22Rv1 (cell line): Measurements from ENCODE around the gene RASAL1.

ENCODE experiments used
- H3K27ac ChIP-seq: fragments of 450-650 bp; 2 replicates; pipeline ENCODE4 v1.5.1; 2017
- ZFX ChIP-seq: fragments of 450-650 bp; IDR thresholded peaks from 2 replicates; pipeline ENCODE4 v1.6.1; 2017; ENCODE audit warnings: antibody characterized with exemption, borderline replicate concordance
- TF ChIP-seq, protein P1 (sequence below): fragments of 450-650 bp; IDR thresholded peaks from 2 replicates; pipeline ENCODE4 v1.5.1; 2017; ENCODE audit warnings: mild to moderate bottlenecking

Gene RASAL1

DNA sequence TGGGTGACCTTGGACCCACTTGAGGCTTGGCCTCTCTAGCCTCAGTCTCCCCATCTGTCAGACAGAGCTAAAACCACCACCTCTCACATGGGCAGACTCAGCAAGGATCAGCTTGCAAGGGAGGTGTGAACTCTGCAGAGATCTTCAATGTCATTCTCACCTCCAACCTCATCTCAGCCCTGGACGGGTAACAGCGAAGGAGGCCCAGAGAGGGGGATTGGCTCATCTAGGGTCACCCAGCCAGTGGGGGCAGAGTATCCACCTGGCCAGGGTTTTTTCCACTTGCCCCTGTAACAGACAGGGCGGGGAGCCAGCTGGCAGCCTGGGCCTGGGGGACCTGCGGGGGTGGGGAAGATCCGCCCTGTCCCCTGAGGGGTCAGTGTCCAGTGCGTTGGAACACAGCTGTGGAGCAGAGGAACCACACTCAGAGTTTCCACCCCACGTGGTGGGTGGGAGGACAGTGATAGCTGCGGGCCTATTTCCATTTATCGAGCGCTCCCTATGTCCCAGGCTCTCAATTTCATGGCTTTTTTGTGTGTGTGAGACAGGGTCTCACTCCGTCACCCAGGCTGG is 51.6 kb downstream of the RASAL1 start:
- TF ChIP-seq ZFX, result no peak
- TF ChIP-seq, protein P1, sequence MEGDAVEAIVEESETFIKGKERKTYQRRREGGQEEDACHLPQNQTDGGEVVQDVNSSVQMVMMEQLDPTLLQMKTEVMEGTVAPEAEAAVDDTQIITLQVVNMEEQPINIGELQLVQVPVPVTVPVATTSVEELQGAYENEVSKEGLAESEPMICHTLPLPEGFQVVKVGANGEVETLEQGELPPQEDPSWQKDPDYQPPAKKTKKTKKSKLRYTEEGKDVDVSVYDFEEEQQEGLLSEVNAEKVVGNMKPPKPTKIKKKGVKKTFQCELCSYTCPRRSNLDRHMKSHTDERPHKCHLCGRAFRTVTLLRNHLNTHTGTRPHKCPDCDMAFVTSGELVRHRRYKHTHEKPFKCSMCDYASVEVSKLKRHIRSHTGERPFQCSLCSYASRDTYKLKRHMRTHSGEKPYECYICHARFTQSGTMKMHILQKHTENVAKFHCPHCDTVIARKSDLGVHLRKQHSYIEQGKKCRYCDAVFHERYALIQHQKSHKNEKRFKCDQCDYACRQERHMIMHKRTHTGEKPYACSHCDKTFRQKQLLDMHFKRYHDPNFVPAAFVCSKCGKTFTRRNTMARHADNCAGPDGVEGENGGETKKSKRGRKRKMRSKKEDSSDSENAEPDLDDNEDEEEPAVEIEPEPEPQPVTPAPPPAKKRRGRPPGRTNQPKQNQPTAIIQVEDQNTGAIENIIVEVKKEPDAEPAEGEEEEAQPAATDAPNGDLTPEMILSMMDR, result no peak

GRCh38 chr12:113082486-113083148 is 52.9 kb downstream of the RASAL1 start:
- H3K27ac ChIP-seq, result no peak overlapping the region
- no peak for TF ChIP-seq ZFX
- TF ChIP-seq, protein P1, result no peak

More for the DNA sequence above, 51.6 kb downstream of the RASAL1 start:
- no peak overlapping the region for H3K27ac ChIP-seq

GRCh38 chr12:113081873-113082272 is 53.7 kb downstream of the RASAL1 start:
- no peak overlapping the region for H3K27ac ChIP-seq
- TF ChIP-seq, protein P1, result no peak
- TF ChIP-seq ZFX, result no peak

DNA sequence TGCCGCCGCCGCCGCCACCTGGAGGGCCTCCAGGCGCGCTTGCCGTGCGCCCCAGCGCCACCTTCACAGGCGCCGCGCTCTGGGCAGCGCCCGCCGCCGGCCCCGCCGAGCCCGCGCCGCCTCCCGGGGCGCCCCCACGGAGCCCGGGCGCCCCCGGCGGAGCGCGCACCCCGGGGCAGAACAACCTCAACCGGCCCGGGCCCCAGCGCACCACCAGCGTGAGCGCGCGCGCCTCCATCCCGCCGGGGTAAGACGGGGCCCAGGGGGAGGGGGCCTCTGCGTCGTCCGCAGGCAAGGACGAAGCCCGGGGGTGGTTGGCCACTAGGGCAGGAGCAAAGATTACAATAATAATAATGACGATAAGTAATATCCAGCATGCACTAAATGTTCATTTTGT is 57.7 kb downstream of the RASAL1 start:
- no peak for TF ChIP-seq ZFX
- TF ChIP-seq, protein P1, result no peak
- no peak overlapping the region for H3K27ac ChIP-seq

DNA sequence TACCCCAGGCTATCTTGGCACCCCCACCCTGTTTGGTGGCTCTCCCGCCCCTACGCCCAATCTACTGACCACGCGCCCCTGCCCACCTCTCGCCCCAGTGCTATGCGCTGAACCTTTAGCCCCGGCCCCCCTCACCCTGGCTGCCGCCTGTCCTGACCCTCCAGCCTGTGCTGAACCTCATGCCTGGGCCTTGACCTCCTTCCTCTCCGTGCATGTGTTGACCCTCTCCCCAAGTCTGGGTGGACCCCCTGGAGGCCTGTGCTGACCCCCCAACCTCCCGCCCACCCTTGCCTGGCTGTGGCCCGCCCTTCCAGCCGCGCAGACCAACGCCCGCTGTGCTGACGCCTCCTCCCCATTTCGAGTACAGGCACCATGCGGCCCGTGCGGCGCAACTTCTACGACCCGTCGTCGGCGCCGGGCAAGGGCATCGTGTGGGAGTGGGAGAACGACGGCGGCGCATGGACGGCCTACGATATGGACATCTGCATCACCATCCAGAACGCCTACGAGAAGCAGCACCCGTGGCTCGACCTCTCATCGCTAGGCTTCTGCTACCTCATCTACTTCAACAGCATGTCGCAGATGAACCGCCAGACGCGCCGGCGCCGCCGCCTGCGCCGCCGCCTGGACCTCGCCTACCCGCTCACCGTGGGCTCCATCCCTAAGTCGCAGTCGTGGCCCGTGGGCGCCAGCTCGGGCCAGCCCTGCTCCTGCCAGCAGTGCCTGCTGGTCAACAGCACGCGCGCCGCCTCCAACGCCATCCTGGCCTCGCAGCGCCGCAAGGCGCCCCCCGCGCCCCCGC is 58.3 kb downstream of the RASAL1 start:
- H3K27ac ChIP-seq, result no peak overlapping the region
- TF ChIP-seq, protein P1, result no peak
- TF ChIP-seq ZFX, result no peak

- TF ChIP-seq, protein P1, result no peak
- no peak for TF ChIP-seq ZFX
- H3K27ac ChIP-seq, result no peak overlapping the region
These were observed 60.4 kb downstream of the RASAL1 start for GRCh38 chr12:113075137-113075683.

DNA sequence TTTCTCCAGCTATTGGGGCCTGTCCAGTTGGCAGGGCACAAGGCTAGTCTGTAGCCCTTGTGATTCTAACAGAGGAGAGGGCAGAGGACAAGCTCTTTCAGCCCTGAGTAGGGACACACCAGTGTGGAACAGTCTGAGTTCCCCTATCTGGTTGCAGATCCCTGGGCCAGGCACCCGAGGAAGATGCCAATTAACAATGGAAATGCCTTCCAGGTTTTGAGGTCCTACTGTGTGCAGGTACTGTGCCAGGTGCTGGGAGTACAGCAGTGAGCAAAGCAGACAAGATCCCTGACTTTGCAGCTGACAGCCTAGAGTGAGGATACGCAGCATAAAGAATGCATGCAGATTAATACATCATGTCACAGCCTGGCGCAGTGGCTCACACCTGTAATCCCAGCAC is 62.0 kb downstream of the RASAL1 start:
- H3K27ac ChIP-seq, result no peak overlapping the region
- TF ChIP-seq, protein P1, result no peak
- no peak for TF ChIP-seq ZFX
